HG03064 (cell line): ENCODE results near the gene TTN.
"Not testable (repeated sequence)": the region's sequence is repeated elsewhere in the genome, so short reads cannot be mapped to it uniquely, and the experiment has no call there.

ENCODE experiments used
- ATAC-seq: cut with Tn5 transposase; IDR thresholded peaks from one replicate; pipeline ENCODE4 v1.9.1; 2021; ENCODE audit warnings: low read depth; ENCODE audit not compliant: unreplicated experiment

Gene TTN

DNA sequence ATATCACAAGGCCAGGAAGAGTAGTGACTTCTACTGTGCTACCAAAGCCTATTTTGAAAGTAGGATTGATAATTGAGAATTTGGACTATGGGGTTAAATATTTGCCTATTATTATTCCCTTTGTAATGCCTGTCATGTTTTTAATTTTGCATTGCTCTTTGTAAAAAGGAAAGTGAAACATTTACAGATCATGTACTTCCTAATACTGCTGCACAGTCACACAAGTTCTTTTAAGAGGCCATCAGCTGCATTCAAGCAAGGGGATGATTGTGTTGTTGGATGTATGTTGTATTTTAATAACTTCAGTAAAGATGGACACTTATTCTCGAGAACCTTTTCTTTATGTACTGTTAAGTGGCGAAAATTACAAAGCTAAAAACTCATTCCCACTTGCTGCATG, 256.9 kb downstream of the TTN start:
- no peak for ATAC-seq

DNA sequence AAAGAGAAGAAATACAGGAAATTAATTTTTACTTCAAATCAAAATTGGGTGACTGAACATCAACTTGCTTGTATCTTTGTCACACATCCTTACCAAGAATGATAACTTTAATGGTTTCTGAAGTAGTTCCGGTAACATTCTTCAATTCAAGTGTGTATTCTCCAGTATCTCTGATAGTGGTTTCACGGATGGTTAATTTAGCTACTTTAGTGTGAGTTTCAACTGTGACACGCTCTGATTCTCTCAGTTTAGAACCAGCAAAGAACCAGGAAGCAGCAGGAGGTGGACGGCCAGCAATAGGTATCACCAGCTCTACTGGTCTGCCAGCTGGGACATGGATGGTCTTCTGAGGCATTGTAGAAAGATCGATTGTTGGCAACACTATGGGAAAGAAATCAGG, 264.7 kb downstream of the TTN start:
- ATAC-seq: peak; percentile 57

- ATAC-seq: peak; percentile 45
These were observed 265.1 kb downstream of the TTN start for GRCh38 chr2:178542161-178542560.

GRCh38 chr2:178536037-178536436, 271.2 kb downstream of the TTN start:
- no peak for ATAC-seq

- ATAC-seq: no peak
These were observed 276.1 kb downstream of the TTN start for GRCh38 chr2:178531168-178531567.

- ATAC-seq: peak; percentile 94
These were observed 276.5 kb downstream of the TTN start for GRCh38 chr2:178530625-178531142.

DNA sequence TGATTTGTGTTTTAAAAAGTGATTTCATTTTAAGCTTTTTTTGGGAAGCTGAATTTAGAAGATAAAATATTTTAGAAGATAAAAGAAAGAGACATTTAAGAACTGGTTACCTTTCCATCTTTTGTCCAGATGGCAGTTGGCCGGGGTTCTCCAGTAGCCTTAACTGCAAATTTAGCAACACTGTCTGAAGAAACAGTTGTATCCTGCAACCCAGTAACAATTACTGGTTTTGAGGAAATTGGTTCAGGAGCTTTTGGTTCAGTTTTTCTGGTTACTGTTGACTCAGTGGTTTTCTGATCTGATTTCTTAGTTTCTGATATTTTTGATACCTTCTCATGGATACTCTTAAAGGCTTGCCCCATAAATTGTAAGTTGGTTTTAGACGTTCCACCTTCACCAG, 277.1 kb downstream of the TTN start:
- ATAC-seq: no peak

DNA sequence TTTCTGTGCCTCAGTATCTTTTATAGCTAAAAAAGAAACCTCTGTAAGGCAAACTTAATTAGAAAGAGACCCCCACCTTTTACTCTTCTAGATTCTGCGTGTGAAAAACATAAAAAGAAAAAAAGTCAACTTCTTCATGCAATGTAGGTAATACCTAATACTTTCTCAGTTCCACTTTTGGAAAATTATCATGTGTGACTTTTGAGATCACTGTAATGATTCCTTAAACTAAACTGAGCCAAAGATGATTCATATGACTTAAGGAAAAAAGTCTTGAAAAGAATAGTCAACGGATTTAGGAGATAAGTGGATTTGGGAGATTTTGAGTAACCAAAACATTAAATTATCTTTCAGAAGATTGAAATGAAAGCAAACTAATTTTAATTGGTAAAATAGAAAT, 278.0 kb downstream of the TTN start:
- no peak for ATAC-seq

DNA sequence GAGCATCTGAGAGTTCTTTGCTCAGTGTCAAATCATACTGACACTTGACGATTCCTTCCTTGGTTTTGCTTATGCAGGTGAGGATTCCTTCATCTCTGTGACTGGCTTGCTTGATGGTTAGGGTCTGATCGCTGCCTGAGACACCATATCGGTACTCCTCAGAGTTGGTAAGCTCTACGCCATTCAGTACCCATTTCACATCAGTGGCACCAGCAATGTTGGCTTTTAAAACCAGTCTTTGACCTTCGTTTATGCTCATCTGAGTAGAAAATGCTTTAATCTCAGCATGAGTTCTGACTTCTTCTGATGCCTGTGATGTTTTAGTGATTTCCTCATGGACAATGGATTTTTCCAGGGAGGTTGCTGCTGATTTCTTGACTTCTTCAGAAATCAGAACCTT, 278.6 kb downstream of the TTN start:
- ATAC-seq: no peak

GRCh38 chr2:178527592-178527991, 279.6 kb downstream of the TTN start:
- no peak for ATAC-seq

GRCh38 chr2:178526256-178526655, 281.0 kb downstream of the TTN start:
- no peak for ATAC-seq

- ATAC-seq: not testable (repeated sequence)
These were observed 281.8 kb downstream of the TTN start for GRCh38 chr2:178525460-178525859.

DNA sequence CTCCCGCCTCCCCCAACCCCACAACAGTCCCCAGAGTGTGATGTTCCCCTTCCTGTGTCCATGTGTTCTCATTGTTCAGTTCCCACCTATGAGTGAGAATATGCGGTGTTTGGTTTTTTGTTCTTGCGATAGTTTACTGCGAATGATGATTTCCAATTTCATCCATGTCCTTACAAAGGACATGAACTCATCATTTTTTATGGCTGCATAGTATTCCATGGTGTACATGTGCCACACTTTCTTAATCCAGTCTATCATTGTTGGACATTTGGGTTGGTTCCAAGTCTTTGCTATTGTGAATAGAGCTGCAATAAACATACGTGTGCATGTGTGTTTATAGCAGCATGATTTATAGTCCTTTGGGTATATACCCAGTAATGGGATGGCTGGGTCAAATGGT, 282.2 kb downstream of the TTN start:
- ATAC-seq: not testable (repeated sequence)

GRCh38 chr2:178523596-178524134, 283.6 kb downstream of the TTN start:
- no peak for ATAC-seq

GRCh38 chr2:178522950-178523595, 284.1 kb downstream of the TTN start:
- ATAC-seq: peak; percentile 86

GRCh38 chr2:178521304-178522150, 285.7 kb downstream of the TTN start:
- ATAC-seq: no peak

- ATAC-seq: no peak
These were observed 289.7 kb downstream of the TTN start for GRCh38 chr2:178517496-178517895.

GRCh38 chr2:178514664-178515063, 292.6 kb downstream of the TTN start:
- ATAC-seq: no peak

- ATAC-seq: no peak
These were observed 293.3 kb downstream of the TTN start for GRCh38 chr2:178513876-178514275.

DNA sequence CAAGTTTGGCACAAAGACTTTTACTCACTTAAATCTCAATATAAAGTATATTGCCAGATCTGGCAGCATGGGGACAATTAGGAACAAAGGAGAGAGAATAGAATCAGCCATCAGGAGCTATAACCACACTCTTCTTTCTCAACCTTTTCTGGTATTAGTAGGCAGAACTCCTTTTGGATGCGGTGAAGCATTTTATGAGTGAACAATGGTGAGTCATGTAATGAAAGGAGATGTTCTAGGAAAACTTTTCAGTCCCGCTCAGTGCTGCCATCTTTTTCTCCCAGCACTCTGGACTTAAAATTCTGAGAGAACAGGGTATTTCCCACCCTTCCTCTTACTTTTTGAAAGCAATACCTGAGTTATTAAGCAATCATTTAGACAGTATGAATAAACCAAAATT, 294.7 kb downstream of the TTN start:
- no peak for ATAC-seq

- no peak for ATAC-seq
These were observed 296.8 kb downstream of the TTN start for GRCh38 chr2:178510384-178510783.

- no peak for ATAC-seq
These were observed 298.6 kb downstream of the TTN start for GRCh38 chr2:178508646-178509045.
